PC-9 (cell line): ENCODE measurements around the gene MBD2. TPM values are rescaled to one million over a fixed set of nuclear protein-coding genes. Genes with fewer than 3 reads are reported as not detected.

Experiments used
- BruUV-seq: library from RNA; stranded (reverse); fragments of 400-500 nt; replicated peaks from 2 replicates; lab custom pipeline; 2021; lab: Mats Ljungman, UMichigan
- CTCF ChIA-PET: fragments of 300-600 bp; sonication (Branson Sonifier 250); formaldehyde crosslinking; loops from one replicate; lab custom pipeline; 2022; ENCODE audit warnings: antibody characterized with exemption; lab: Charles Lee
- POLR2A ChIA-PET: fragments of 300-600 bp; sonication (Branson Sonifier 250); formaldehyde crosslinking; loops from one replicate; lab custom pipeline; 2022; ENCODE audit warnings: antibody characterized with exemption; ENCODE audit not compliant: unreplicated experiment; lab: Charles Lee
- DNase-seq, 2 experiments: peaks; one replicate each; pipeline versions ENCODE4 v3.0.0 to v3.0.0-alpha.2; 2015 to 2022; ENCODE audit warnings: mixed read lengths in 1 of 2
- H2AFZ ChIP-seq: fragments of 200-600 bp; sonication (generic); 2 replicates; pipeline ENCODE4 v1.8.1; 2017; ENCODE audit warnings: antibody characterized with exemption
- H3F3A ChIP-seq: fragments of 200-600 bp; sonication (generic); 2 replicates; pipeline ENCODE4 v1.8.1; 2017; ENCODE audit warnings: antibody characterized with exemption, mild to moderate bottlenecking, low read depth; ENCODE audit not compliant: insufficient read depth
- H3K27ac ChIP-seq: fragments of 200-600 bp; sonication (generic); 2 replicates; pipeline ENCODE4 v1.6.1; 2016; ENCODE audit warnings: mixed run types
- H3K27me3 ChIP-seq: fragments of 200-600 bp; sonication (generic); 2 replicates; pipeline ENCODE4 v1.6.1; 2016; ENCODE audit warnings: low read depth, mixed run types; ENCODE audit not compliant: insufficient read depth
- H3K36me3 ChIP-seq: fragments of 200-600 bp; sonication (generic); 2 replicates; pipeline ENCODE4 v1.6.1; 2016; ENCODE audit warnings: low read depth, mixed run types
- H3K4me1 ChIP-seq: fragments of 200-600 bp; sonication (generic); replicated peaks from 2 replicates; pipeline ENCODE4 v1.6.1; 2016; ENCODE audit warnings: mixed run types; ENCODE audit not compliant: insufficient read depth
- H3K4me2 ChIP-seq: fragments of 200-600 bp; sonication (generic); 2 replicates; pipeline ENCODE4 v1.6.1; 2017; ENCODE audit warnings: mixed run types
- H3K4me3 ChIP-seq: fragments of 200-600 bp; sonication (generic); 2 replicates; pipeline ENCODE4 v1.6.1; 2016; ENCODE audit warnings: mixed run types
- H3K79me2 ChIP-seq: fragments of 200-600 bp; sonication (generic); 2 replicates; pipeline ENCODE4 v1.6.1; 2017; ENCODE audit warnings: low read depth, mixed run types
- H3K9me2 ChIP-seq: fragments of 200-600 bp; sonication (generic); 2 replicates; pipeline ENCODE4 v1.8.1; 2017; ENCODE audit warnings: mild to moderate bottlenecking; ENCODE audit not compliant: insufficient read depth
- H3K9me3 ChIP-seq: fragments of 200-600 bp; sonication (generic); 2 replicates; pipeline ENCODE4 v1.8.1; 2016; ENCODE audit warnings: low read depth; ENCODE audit not compliant: insufficient read depth
- H4K20me1 ChIP-seq: fragments of 200-600 bp; sonication (generic); 2 replicates; pipeline ENCODE4 v1.8.1; 2017; ENCODE audit not compliant: insufficient read depth
- CTCF ChIP-seq: fragments of 200-600 bp; sonication (generic); conservative IDR thresholded peaks from 2 replicates; pipeline ENCODE4 v1.6.1; 2017; ENCODE audit warnings: mixed run types, antibody characterized with exemption, mild to moderate bottlenecking, moderate library complexity
- EZH2 ChIP-seq: fragments of 200-600 bp; sonication (generic); IDR thresholded peaks from 2 replicates; pipeline ENCODE4 v1.8.0; 2017; ENCODE audit warnings: antibody characterized with exemption, low read depth
- intact Hi-C: fragments of 100-400 bp; cut with micrococcal nuclease; formaldehyde crosslinking; loops from one replicate; pipeline ENCODE4 v1.10.0; 2022; ENCODE audit not compliant: unreplicated experiment
- total RNA-seq: library from RNA; stranded (reverse); gene quantifications from 2 replicates; pipeline ENCODE4 v1.2.3, GENCODE V29; 2021

MBD2 gene
- total RNA-seq, 1 experiment from 2014 or later = 72.0 TPM

- peak overlapping the region; percentile 59 for H3K4me2 ChIP-seq
- POLR2A ChIA-PET = no interaction called here
- H3K79me2 ChIP-seq = no peaks in the 10 kb centered on the region
- no peak overlapping the region; the same call in 1 of the 2 replicates for H2AFZ ChIP-seq
- no TSS peak for BruUV-seq
- no peaks in the 10 kb centered on the region for H3K36me3 ChIP-seq
- TF ChIP-seq CTCF (no peak), EZH2 (no peak)
- H3K9me2 ChIP-seq = no peaks in the 10 kb centered on the region
- intact Hi-C loops = no loop called here
- H3F3A ChIP-seq = peaks cover 51% of the 10 kb centered on the region
- peak in 1 of 2 experiments; percentile 75 for DNase-seq
- H4K20me1 ChIP-seq = no peaks in the 10 kb centered on the region
- H3K27me3 ChIP-seq = no peaks in the 10 kb centered on the region
- CTCF ChIA-PET = no interaction called here
- no peak overlapping the region for H3K4me3 ChIP-seq
- no peaks in the 10 kb centered on the region; the same call in 1 of the 2 replicates for H3K9me3 ChIP-seq
- peaks cover 96% of the 10 kb centered on the region for H3K4me1 ChIP-seq
- H3K27ac ChIP-seq = peak overlapping the region; percentile 65
Observed at GRCh38 chr18:54257015-54257414, 32.5 kb upstream of the MBD2 start.

GRCh38 chr18:54255141-54255540 is 30.7 kb upstream of the MBD2 start:
- intact Hi-C loops = no loop called here
- H4K20me1 ChIP-seq = no peaks in the 10 kb centered on the region
- H3K36me3 ChIP-seq = no peaks in the 10 kb centered on the region
- ChIA-PET POLR2A (no interaction called here), CTCF (no interaction called here)
- no TSS peak for BruUV-seq
- H3K27me3 ChIP-seq = no peaks in the 10 kb centered on the region
- no peak for DNase-seq
- no peaks in the 10 kb centered on the region for H3K9me3 ChIP-seq
- H3K4me2 ChIP-seq = peak overlapping the region; percentile 59
- H3K4me1 ChIP-seq = peaks cover 96% of the 10 kb centered on the region
- H3K27ac ChIP-seq = peak overlapping the region; percentile 58
- H3K9me2 ChIP-seq = no peaks in the 10 kb centered on the region
- no peak for TF ChIP-seq EZH2
- TF ChIP-seq CTCF = no peak
- peaks cover 38% of the 10 kb centered on the region for H3F3A ChIP-seq
- no peak overlapping the region for H3K4me3 ChIP-seq
- H2AFZ ChIP-seq = no peak overlapping the region
- H3K79me2 ChIP-seq = no peaks in the 10 kb centered on the region

DNA sequence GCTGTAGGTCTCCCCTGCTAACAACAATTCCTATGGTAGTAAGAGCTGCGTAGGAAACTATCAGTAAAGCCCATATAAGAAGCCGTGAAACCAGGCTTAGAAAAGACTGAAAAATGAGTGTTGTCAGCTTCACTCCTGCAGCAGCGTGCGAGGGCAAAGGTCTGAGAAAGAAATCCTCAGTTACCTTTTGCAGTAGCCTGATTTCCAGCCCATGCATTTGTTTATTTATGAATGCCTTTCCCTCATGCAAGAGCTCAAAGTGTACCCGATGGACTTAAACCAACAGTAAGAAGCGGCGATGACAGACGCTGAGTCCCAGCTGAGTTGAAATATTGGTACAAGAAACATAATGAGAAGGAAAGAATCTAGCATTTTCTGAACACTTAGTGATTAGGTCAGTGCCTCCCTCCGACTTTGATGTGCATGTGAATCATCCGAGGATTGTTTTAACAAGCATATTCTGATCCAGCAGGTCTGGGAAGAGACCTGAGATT is 29.8 kb upstream of the MBD2 start:
- Histone ChIP-seq H3K9me2 (no peaks in the 10 kb centered on the region), H3K27me3 (no peaks in the 10 kb centered on the region), H3K9me3 (no peaks in the 10 kb centered on the region), H3K36me3 (no peaks in the 10 kb centered on the region), H3K27ac (peak overlapping the region; percentile 58), H3K4me1 (peaks cover 87% of the 10 kb centered on the region), H3F3A (peaks cover 38% of the 10 kb centered on the region), H3K79me2 (no peaks in the 10 kb centered on the region), H3K4me3 (peak overlapping the region; percentile 15; the same call in 1 of the 2 replicates), H2AFZ (peak overlapping the region; percentile 30; the same call in 1 of the 2 replicates), H4K20me1 (no peaks in the 10 kb centered on the region), H3K4me2 (peak overlapping the region; percentile 59)
- POLR2A ChIA-PET = no interaction called here
- TF ChIP-seq EZH2 (no peak), CTCF (no peak)
- no TSS peak for BruUV-seq
- intact Hi-C loops = no loop called here
- DNase-seq = peak in 1 of 2 experiments; percentile 88
- CTCF ChIA-PET = interaction anchor here (1.3 kb wide), 1 partner anchor 16 kb away, joined by 3 read pairs; no protein-coding TSS in a partner anchor
